Stimulated activated CD8-positive, alpha-beta memory T cell treated with anti-CD3 and anti-CD28 coated beads, Interleukin-7, amount 100 ng/mL, for 1 hour (primary cell): ENCODE data around the gene RFPL2.
"Not testable (repeated sequence)": the region's sequence is repeated elsewhere in the genome, so short reads cannot be mapped to it uniquely, and the experiment has no call there.

ENCODE experiments used
- DNase-seq, 2 donors: peaks; one replicate each; pipeline ENCODE4 v3.0.0-alpha.2; 2020; ENCODE audit warnings: low read depth in 2 of 2

Gene RFPL2

GRCh38 chr22:32164075-32164860 is 40.6 kb downstream of the RFPL2 start:
- no peak for DNase-seq

GRCh38 chr22:32160411-32160810 is 44.5 kb downstream of the RFPL2 start:
- not testable (repeated sequence) for DNase-seq

GRCh38 chr22:32158712-32159533 is 46.0 kb downstream of the RFPL2 start, which contains the start of gene C22orf42:
TSS of gene C22orf42 (minus strand) at chr22:32159303. CDS start at chr22:32159215, 88 bp downstream.
- DNase-seq = no peak

GRCh38 chr22:32157632-32158031 is 47.2 kb downstream of the RFPL2 start:
- DNase-seq = not testable (repeated sequence)

- not testable (repeated sequence) for DNase-seq
These were observed 50.1 kb downstream of the RFPL2 start for GRCh38 chr22:32154727-32155126.

- DNase-seq = not testable (repeated sequence)
These were observed 53.2 kb downstream of the RFPL2 start for GRCh38 chr22:32151641-32152040.

- not testable (repeated sequence) for DNase-seq
These were observed 54.2 kb downstream of the RFPL2 start for GRCh38 chr22:32150647-32151046.

- not testable (repeated sequence) for DNase-seq
These were observed 56.5 kb downstream of the RFPL2 start for GRCh38 chr22:32148372-32148771.

- DNase-seq = not testable (repeated sequence)
These were observed 57.7 kb downstream of the RFPL2 start for GRCh38 chr22:32147128-32147527.

GRCh38 chr22:32144496-32145274 is 60.2 kb downstream of the RFPL2 start:
- no peak for DNase-seq

GRCh38 chr22:32142600-32142999 is 62.3 kb downstream of the RFPL2 start:
- no peak for DNase-seq

- DNase-seq = not testable (repeated sequence)
These were observed 64.2 kb downstream of the RFPL2 start for GRCh38 chr22:32140688-32141087.
